Lung (tissue), 12 donors: ENCODE data around the gene CAMKMT. TPM values are rescaled to one million over a fixed set of nuclear protein-coding genes. Genes with fewer than 3 reads are reported as not detected.

Source experiments
- ATAC-seq: fragments of 200-7000 bp; cut with Tn5 transposase; one replicate; pipeline ENCODE4 v1.9.1; 2020; ENCODE audit warnings: moderate number of reproducible peaks; ENCODE audit not compliant: insufficient read depth, low FRiP score
- DNase-seq, 3 donors: peaks; one replicate each; pipeline ENCODE4 v3.0.0-alpha.2; 2013 to 2017
- H3K27ac ChIP-seq, 2 donors: one replicate each; pipeline ENCODE4 v1.5.1; 2013; ENCODE audit warnings: mild to moderate bottlenecking in 2 of 2, moderate library complexity in 2 of 2, control low read depth in 1 of 2, inconsistent platforms in 1 of 2, low read depth in 1 of 2, low read length in 1 of 2
- H3K27me3 ChIP-seq, 3 donors: one replicate each; pipeline ENCODE4 v1.5.1; 2013; ENCODE audit warnings: low read length in 2 of 3; ENCODE audit not compliant: control insufficient read depth in 3 of 3, insufficient read depth in 3 of 3
- H3K36me3 ChIP-seq, 4 donors: one replicate each; pipeline ENCODE4 v1.5.1; 2013; ENCODE audit warnings: low read length in 4 of 4, mild to moderate bottlenecking in 1 of 4, moderate library complexity in 1 of 4; ENCODE audit not compliant: control insufficient read depth in 4 of 4, insufficient read depth in 4 of 4
- H3K4me1 ChIP-seq, 5 donors: one replicate each; pipeline ENCODE4 v1.5.1; 2013; ENCODE audit warnings: low read length in 5 of 5, mild to moderate bottlenecking in 2 of 5, moderate library complexity in 1 of 5; ENCODE audit not compliant: control insufficient read depth in 5 of 5, insufficient read depth in 5 of 5
- H3K4me3 ChIP-seq: one replicate; pipeline ENCODE4 v1.5.1; 2013; ENCODE audit warnings: mild to moderate bottlenecking, control low read depth, moderate library complexity
- H3K9ac ChIP-seq, 2 donors: one replicate each; pipeline ENCODE4 v1.5.1; 2013; ENCODE audit warnings: low read length in 2 of 2, control low read depth in 1 of 2; ENCODE audit not compliant: insufficient read depth in 1 of 2
- H3K9me3 ChIP-seq, 4 donors: one replicate each; pipeline ENCODE4 v1.5.1; 2013; ENCODE audit warnings: low read length in 3 of 4, mild to moderate bottlenecking in 1 of 4, moderate library complexity in 1 of 4; ENCODE audit not compliant: control insufficient read depth in 4 of 4, insufficient read depth in 3 of 4
- WGBS, 2 donors: extraction: QIAGEN DNeasy Blood & Tissue Kit; methylation state at CpG; one replicate each; pipeline ENCODE4 v1.1.7; 2013; 5-methylcytosine and 5-hydroxymethylcytosine counted together
- polyA plus RNA-seq, 2 donors: library from polyadenylated mRNA; stranded (reverse); fragments of 200-250 nt; gene quantifications; one replicate each; pipeline ENCODE4 v1.2.1, GENCODE V29; 2013
- total RNA-seq, 2 donors: library from RNA; depleted of rRNA in 1 of 2; stranded (reverse); fragments of >200 nt in 1 of 2; gene quantifications; one replicate each; pipeline ENCODE4 v1.2.1, GENCODE V29; 2014 to 2021
- TF ChIP-seq, protein P1 (sequence below): IDR thresholded peaks from 2 replicates; pipeline ENCODE4 v1.5.1; 2012; ENCODE audit warnings: mild to moderate bottlenecking; ENCODE audit errors: control extremely low read depth, extremely low read depth
- donor health status: control.
- donor health status: control.
- donor health status: Bipolar disorder and iron deficiency.
- donor health status: healthy.
- donor health status: DM: yes; HTN: yes; CAD: no.

CAMKMT gene
- total and polyA plus RNA-seq, 4 donors: 3.6 to 19.7 (median 8.4) TPM

DNA sequence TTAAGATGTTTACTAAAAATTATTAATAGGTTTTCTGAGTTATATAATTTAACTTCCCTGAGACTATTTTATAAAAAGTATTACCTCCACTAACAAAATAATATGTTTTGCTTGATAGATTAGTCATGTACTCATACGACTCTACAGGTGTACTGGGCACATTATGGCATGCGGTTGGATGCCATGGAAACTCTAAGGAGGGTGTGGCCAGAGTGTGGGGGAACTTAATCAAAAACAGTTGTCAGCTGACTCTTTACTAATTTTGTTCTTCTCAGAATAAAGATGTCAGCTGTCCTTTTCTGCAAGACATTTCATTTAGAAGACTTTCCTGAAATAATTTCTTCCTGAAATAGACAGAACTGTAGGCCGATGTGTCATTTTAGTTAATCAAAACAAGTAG is 351.4 kb downstream of the CAMKMT start:
- no peak overlapping the region for H3K4me3 ChIP-seq
- TF ChIP-seq, protein P1, sequence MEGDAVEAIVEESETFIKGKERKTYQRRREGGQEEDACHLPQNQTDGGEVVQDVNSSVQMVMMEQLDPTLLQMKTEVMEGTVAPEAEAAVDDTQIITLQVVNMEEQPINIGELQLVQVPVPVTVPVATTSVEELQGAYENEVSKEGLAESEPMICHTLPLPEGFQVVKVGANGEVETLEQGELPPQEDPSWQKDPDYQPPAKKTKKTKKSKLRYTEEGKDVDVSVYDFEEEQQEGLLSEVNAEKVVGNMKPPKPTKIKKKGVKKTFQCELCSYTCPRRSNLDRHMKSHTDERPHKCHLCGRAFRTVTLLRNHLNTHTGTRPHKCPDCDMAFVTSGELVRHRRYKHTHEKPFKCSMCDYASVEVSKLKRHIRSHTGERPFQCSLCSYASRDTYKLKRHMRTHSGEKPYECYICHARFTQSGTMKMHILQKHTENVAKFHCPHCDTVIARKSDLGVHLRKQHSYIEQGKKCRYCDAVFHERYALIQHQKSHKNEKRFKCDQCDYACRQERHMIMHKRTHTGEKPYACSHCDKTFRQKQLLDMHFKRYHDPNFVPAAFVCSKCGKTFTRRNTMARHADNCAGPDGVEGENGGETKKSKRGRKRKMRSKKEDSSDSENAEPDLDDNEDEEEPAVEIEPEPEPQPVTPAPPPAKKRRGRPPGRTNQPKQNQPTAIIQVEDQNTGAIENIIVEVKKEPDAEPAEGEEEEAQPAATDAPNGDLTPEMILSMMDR: no peak
- no peaks in the 10 kb centered on the region for H3K9me3 ChIP-seq
- H3K4me1 ChIP-seq: no peaks in the 10 kb centered on the region
- H3K36me3 ChIP-seq: no peaks in the 10 kb centered on the region
- no peak overlapping the region for H3K27ac ChIP-seq
- ATAC-seq: no peak
- WGBS, 2 donors: 68 to 73% methylated on average over 3 of the region's 3 CpGs
- H3K9ac ChIP-seq: no peak overlapping the region
- H3K27me3 ChIP-seq: no peaks in the 10 kb centered on the region
- no peak for DNase-seq

DNA sequence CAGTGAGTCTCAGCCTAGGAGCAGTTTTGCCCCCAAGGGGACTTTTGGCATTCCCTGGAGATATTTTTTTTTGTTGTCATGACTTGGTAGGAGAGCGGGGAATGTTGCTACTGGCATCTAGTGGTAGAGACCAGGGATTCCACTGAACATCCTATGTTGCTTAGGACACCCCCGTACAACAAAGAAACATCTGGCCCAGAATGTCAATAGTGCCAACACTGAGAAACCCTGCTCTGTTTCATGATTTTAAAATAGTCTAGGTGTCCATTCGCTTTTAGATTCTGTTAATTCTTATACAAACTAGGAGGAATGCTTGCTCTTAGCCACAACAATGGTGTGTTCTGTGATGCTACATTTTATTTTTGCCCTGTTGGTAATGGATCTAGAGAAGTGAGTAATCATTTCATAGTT is 353.9 kb downstream of the CAMKMT start:
- ATAC-seq (no peak), DNase-seq (peak; percentile 24 to 55 (median 46))
- TF ChIP-seq, protein P1: no peak

DNA sequence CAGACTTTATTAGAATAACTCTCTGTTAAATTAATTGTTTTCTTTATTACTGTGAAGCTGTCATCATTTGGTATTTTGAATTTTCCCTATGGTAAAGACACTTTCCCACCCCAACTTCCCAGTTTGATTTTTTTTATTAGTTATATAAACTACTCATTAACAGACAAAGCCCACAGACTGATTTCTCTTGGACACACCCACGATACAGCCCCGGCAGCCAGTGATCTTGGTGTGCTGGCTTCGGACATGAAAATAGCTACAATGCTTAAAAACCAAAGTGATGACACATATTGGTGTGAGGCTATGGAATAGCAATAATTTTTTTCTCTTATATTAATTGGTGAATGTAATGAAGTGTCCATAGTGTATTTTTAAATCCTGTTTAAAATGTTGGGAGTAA is 354.4 kb downstream of the CAMKMT start:
- TF ChIP-seq, protein P1: no peak

More for the DNA sequence above, 353.9 kb downstream of the CAMKMT start:
- no peak overlapping the region for H3K27ac ChIP-seq
- H3K4me1 ChIP-seq: no peaks in the 10 kb centered on the region
- no peak overlapping the region for H3K4me3 ChIP-seq
- H3K27me3 ChIP-seq: no peaks in the 10 kb centered on the region
- no peaks in the 10 kb centered on the region for H3K9me3 ChIP-seq
- H3K9ac ChIP-seq: no peak overlapping the region
- no peaks in the 10 kb centered on the region for H3K36me3 ChIP-seq
- 86 to 87% methylated on average over 3 of the region's 3 CpGs for WGBS, 2 donors

DNA sequence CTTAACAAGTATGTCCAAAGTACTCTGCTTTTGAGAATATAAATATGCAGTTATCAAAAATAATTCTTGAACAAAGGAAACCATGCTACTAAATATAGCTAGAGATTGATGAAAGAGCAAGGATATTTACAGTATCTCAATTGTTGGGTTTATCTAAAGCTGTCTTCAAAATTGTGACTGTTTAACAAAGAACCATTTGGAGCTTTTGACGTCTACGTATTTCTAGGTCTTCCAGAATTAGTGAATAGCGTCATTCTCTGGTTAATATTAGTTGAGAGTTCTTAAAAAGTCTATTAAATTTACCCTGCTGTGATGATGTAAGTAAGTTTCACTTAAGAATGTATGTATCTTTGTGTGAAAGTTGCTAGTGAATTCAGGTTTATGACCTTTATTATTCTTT is 356.7 kb downstream of the CAMKMT start:
- Histone ChIP-seq H3K9me3 (no peaks in the 10 kb centered on the region), H3K36me3 (no peaks in the 10 kb centered on the region), H3K27me3 (no peaks in the 10 kb centered on the region), H3K27ac (no peak overlapping the region), H3K9ac (no peak overlapping the region), H3K4me3 (no peak overlapping the region), H3K4me1 (peaks cover 0 to 8% (median 0%) of the 10 kb centered on the region in 5 donors)
- ATAC-seq (no peak), DNase-seq (no peak)
- WGBS, 2 donors: 91 to 94% methylated on average over 3 of the region's 3 CpGs
- TF ChIP-seq, protein P1: no peak

More for the DNA sequence above, 354.4 kb downstream of the CAMKMT start:
- WGBS, 2 donors: 95 to 97% methylated on average over 3 of the region's 3 CpGs
- DNase-seq (no peak), ATAC-seq (no peak)
- Histone ChIP-seq H3K4me3 (no peak overlapping the region), H3K27ac (no peak overlapping the region), H3K36me3 (no peaks in the 10 kb centered on the region), H3K27me3 (no peaks in the 10 kb centered on the region), H3K9me3 (no peaks in the 10 kb centered on the region), H3K4me1 (no peaks in the 10 kb centered on the region), H3K9ac (no peak overlapping the region)
